Parathyroid adenoma (tissue), 2 donors: ENCODE measurements around the gene BRD1.

Source experiments
- H2AFZ ChIP-seq: fragments of 300-600 bp; sonication (generic); one replicate; pipeline ENCODE4 v1.7.0; 2017; ENCODE audit warnings: antibody characterized with exemption, mild to moderate bottlenecking
- H3K27ac ChIP-seq: fragments of 300-600 bp; sonication (generic); one replicate; pipeline ENCODE4 v1.7.0; 2017
- H3K27me3 ChIP-seq: fragments of 300-600 bp; sonication (generic); one replicate; pipeline ENCODE4 v1.7.0; 2017; ENCODE audit warnings: low read length; ENCODE audit not compliant: control insufficient read depth, insufficient read depth
- H3K36me3 ChIP-seq: fragments of 300-600 bp; sonication (generic); one replicate; pipeline ENCODE4 v1.7.0; 2017; ENCODE audit warnings: low read length; ENCODE audit not compliant: control insufficient read depth, insufficient read depth
- H3K4me1 ChIP-seq: fragments of 300-600 bp; sonication (generic); one replicate; pipeline ENCODE4 v1.7.0; 2017; ENCODE audit warnings: control low read depth
- H3K4me2 ChIP-seq: fragments of 300-600 bp; sonication (generic); one replicate; pipeline ENCODE4 v1.7.0; 2017; ENCODE audit warnings: low read length
- H3K4me3 ChIP-seq: fragments of 300-600 bp; sonication (generic); one replicate; pipeline ENCODE4 v1.7.0; 2017; ENCODE audit warnings: low read depth, low read length
- H3K79me2 ChIP-seq: fragments of 300-600 bp; sonication (generic); one replicate; pipeline ENCODE4 v1.7.0; 2017; ENCODE audit warnings: control low read depth
- H3K9ac ChIP-seq: fragments of 300-600 bp; sonication (generic); one replicate; pipeline ENCODE4 v1.7.0; 2017; ENCODE audit warnings: mild to moderate bottlenecking
- H3K9me3 ChIP-seq: fragments of 300-600 bp; sonication (generic); one replicate; pipeline ENCODE4 v1.7.0; 2017; ENCODE audit warnings: low read length; ENCODE audit not compliant: control insufficient read depth
- CTCF ChIP-seq: fragments of 300-600 bp; sonication (generic); IDR thresholded peaks from one replicate; pipeline ENCODE4 v1.7.0; 2017; ENCODE audit warnings: antibody characterized with exemption, mild to moderate bottlenecking
- donor health status: primary hyperparathyroidism.

Gene BRD1

GRCh38 chr22:49814856-49815255 lies 12.8 kb downstream of the BRD1 start:
- no peak for TF ChIP-seq CTCF
- Histone ChIP-seq H3K4me3 (no peak overlapping the region), H3K9me3 (no peaks in the 10 kb centered on the region), H3K27me3 (no peaks in the 10 kb centered on the region), H3K4me1 (no peaks in the 10 kb centered on the region), H3K36me3 (no peaks in the 10 kb centered on the region), H3K79me2 (peaks cover 61% of the 10 kb centered on the region), H3K27ac (no peak overlapping the region), H3K9ac (no peak overlapping the region), H3K4me2 (no peak overlapping the region), H2AFZ (no peak overlapping the region)

GRCh38 chr22:49814164-49814686 lies 13.4 kb downstream of the BRD1 start:
- Histone ChIP-seq H2AFZ (no peak overlapping the region), H3K9ac (no peak overlapping the region), H3K4me1 (no peaks in the 10 kb centered on the region), H3K4me3 (no peak overlapping the region), H3K79me2 (peaks cover 61% of the 10 kb centered on the region), H3K9me3 (no peaks in the 10 kb centered on the region), H3K36me3 (no peaks in the 10 kb centered on the region), H3K27ac (no peak overlapping the region), H3K27me3 (no peaks in the 10 kb centered on the region), H3K4me2 (no peak overlapping the region)
- no peak for TF ChIP-seq CTCF

- Histone ChIP-seq H3K36me3 (no peaks in the 10 kb centered on the region), H3K4me2 (no peak overlapping the region)
Observed at GRCh38 chr22:49812838-49813237, 14.8 kb downstream of the BRD1 start.

GRCh38 chr22:49811020-49811791 lies 16.5 kb downstream of the BRD1 start:
- peaks cover 4% of the 10 kb centered on the region for H3K4me1 ChIP-seq
- no peaks in the 10 kb centered on the region for H3K27me3 ChIP-seq
- no peak overlapping the region for H3K9ac ChIP-seq
- H3K36me3 ChIP-seq: no peaks in the 10 kb centered on the region
- H3K4me3 ChIP-seq: no peak overlapping the region
- H3K4me2 ChIP-seq: no peak overlapping the region
- no peak for TF ChIP-seq CTCF
- H3K27ac ChIP-seq: no peak overlapping the region
- peaks cover 53% of the 10 kb centered on the region for H3K79me2 ChIP-seq
- no peaks in the 10 kb centered on the region for H3K9me3 ChIP-seq
- H2AFZ ChIP-seq: no peak overlapping the region

More at GRCh38 chr22:49812838-49813237, 14.8 kb downstream of the BRD1 start:
- Histone ChIP-seq H2AFZ (no peak overlapping the region), H3K9me3 (no peaks in the 10 kb centered on the region), H3K27me3 (no peaks in the 10 kb centered on the region), H3K4me3 (no peak overlapping the region), H3K9ac (no peak overlapping the region), H3K79me2 (peaks cover 57% of the 10 kb centered on the region), H3K27ac (no peak overlapping the region), H3K4me1 (peaks cover 4% of the 10 kb centered on the region)
- no peak for TF ChIP-seq CTCF
